ENCODE data around the gene SH2D3A. TPM values are rescaled to one million over a fixed set of nuclear protein-coding genes. Genes with fewer than 3 reads are reported as not detected.
"Not testable (repeated sequence)": the region's sequence is repeated elsewhere in the genome, so short reads cannot be mapped to it uniquely, and the experiment has no call there.

Gene SH2D3A
- polyA plus RNA-seq, 3 donors = 0.11 TPM; not detected in 2

DNA sequence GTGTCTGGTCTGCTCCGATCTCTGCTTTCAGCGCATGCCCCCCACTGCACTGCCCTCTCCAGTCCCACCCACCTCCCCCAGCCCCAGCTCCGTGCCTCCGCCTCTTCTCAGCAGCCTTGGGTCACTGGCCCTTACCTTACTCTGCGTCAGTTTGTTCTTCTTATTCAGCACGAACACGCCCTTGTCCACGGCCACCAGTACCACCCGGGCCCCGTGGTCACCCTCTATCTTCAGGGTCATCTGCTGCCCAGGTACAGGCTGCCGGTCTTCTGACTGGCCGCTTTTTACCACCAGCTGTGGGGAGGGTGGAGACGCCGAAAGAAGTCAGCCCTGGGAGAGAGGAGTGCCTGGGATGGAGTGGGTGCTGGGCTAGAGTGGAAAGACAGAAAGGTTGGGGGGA, 57.7 kb downstream of the SH2D3A start:
- intact Hi-C loops (cut with micrococcal nuclease) = loop anchor here in 1 of 2 donors (10.0 kb wide), 1 partner anchor 65 kb away; no protein-coding TSS in a partner anchor
- Histone ChIP-seq H2AFZ (ENCODE audit: insufficient read depth, low read depth, low read length, poor library complexity, severe bottlenecking) (no peak overlapping the region), H3K4me1 (ENCODE audit: control insufficient read depth in 1 of 2, insufficient read depth in 2 of 2, low read length in 2 of 2) (no peaks in the 10 kb centered on the region), H4K20me1 (ENCODE audit: insufficient read depth, low read length) (no peaks in the 10 kb centered on the region), H3K9me3 (replicated peaks in 1 of 2; ENCODE audit: control insufficient read depth in 1 of 2, insufficient read depth in 1 of 2, low read length in 2 of 2) (no peaks in the 10 kb centered on the region), H3K27ac (ENCODE audit: low read depth in 1 of 2, low read length in 2 of 2) (no peak overlapping the region), H3K79me2 (ENCODE audit: insufficient read depth, low read length) (no peaks in the 10 kb centered on the region), H3K9ac (ENCODE audit: insufficient read depth, low read length, poor library complexity, severe bottlenecking) (no peak overlapping the region), H3K27me3 (ENCODE audit: control insufficient read depth in 2 of 2, insufficient read depth in 2 of 2, low read length in 2 of 2) (peaks cover 3 to 28% of the 10 kb centered on the region in 2 donors), H3K4me2 (replicated peaks; ENCODE audit: extremely low read depth, low read length, poor library complexity, severe bottlenecking) (no peak overlapping the region), H3K4me3 (replicated peaks in 1 of 3; ENCODE audit: low read depth in 2 of 3, low read length in 3 of 3) (no peak overlapping the region), H3K36me3 (replicated peaks in 1 of 2; ENCODE audit: control insufficient read depth in 1 of 2, insufficient read depth in 2 of 2, low read length in 2 of 2) (no peaks in the 10 kb centered on the region)
- H3K4me1 Mint-ChIP-seq = peaks cover 9% of the 10 kb centered on the region
- 44% methylated on average over 12 of the region's 14 CpGs for WGBS (ENCODE audit: insufficient coverage)
- DNase-seq = no peak
- TF ChIP-seq, protein P1, sequence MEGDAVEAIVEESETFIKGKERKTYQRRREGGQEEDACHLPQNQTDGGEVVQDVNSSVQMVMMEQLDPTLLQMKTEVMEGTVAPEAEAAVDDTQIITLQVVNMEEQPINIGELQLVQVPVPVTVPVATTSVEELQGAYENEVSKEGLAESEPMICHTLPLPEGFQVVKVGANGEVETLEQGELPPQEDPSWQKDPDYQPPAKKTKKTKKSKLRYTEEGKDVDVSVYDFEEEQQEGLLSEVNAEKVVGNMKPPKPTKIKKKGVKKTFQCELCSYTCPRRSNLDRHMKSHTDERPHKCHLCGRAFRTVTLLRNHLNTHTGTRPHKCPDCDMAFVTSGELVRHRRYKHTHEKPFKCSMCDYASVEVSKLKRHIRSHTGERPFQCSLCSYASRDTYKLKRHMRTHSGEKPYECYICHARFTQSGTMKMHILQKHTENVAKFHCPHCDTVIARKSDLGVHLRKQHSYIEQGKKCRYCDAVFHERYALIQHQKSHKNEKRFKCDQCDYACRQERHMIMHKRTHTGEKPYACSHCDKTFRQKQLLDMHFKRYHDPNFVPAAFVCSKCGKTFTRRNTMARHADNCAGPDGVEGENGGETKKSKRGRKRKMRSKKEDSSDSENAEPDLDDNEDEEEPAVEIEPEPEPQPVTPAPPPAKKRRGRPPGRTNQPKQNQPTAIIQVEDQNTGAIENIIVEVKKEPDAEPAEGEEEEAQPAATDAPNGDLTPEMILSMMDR (IDR thresholded peaks at IDR 0.05) = no peak
- H3K36me3 Mint-ChIP-seq = no peaks in the 10 kb centered on the region
- H3K9me3 Mint-ChIP-seq = peaks cover 0 to 12% (median 0%) of the 10 kb centered on the region in 7 donors
- H3K27ac Mint-ChIP-seq = no peak overlapping the region
- peak overlapping the region in 1 of 2 donors; percentile 59 for H3K4me3 Mint-ChIP-seq
- peaks cover 44 to 58% (median 46%) of the 10 kb centered on the region in 3 donors for H3K27me3 Mint-ChIP-seq (ENCODE audit: low read depth in 3 of 3)

DNA sequence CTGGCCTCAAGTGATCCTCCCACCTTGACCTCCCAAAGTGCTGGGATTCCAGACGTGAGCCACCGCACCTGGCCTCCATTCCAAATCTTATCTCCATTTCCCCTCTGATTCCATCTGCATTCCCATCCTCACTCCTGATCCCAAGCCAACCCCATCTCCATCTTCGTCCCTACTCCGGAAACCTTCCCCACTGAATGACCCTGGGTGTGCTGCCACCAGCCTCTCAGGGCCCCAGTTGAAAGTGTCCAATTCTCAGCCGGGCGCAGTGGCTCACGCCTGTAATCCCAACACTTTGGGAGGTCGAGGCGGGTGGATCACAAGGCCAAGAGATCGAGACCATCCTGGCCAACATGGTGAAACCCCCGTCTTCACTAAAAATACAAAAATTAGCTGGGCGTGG, 58.3 kb downstream of the SH2D3A start:
- not testable (repeated sequence) for H4K20me1 ChIP-seq (ENCODE audit: insufficient read depth, low read length); H3K36me3 Mint-ChIP-seq; H3K27ac Mint-ChIP-seq; H2AFZ ChIP-seq (ENCODE audit: insufficient read depth, low read depth, low read length, poor library complexity, severe bottlenecking); H3K4me1 Mint-ChIP-seq; H3K27ac ChIP-seq (ENCODE audit: low read depth in 1 of 2, low read length in 2 of 2); H3K36me3 ChIP-seq (replicated peaks in 1 of 2; ENCODE audit: control insufficient read depth in 1 of 2, insufficient read depth in 2 of 2, low read length in 2 of 2); H3K4me1 ChIP-seq (ENCODE audit: control insufficient read depth in 1 of 2, insufficient read depth in 2 of 2, low read length in 2 of 2); DNase-seq; H3K9me3 ChIP-seq (replicated peaks in 1 of 2; ENCODE audit: control insufficient read depth in 1 of 2, insufficient read depth in 1 of 2, low read length in 2 of 2); H3K9ac ChIP-seq (ENCODE audit: insufficient read depth, low read length, poor library complexity, severe bottlenecking); H3K4me2 ChIP-seq (replicated peaks; ENCODE audit: extremely low read depth, low read length, poor library complexity, severe bottlenecking); H3K79me2 ChIP-seq (ENCODE audit: insufficient read depth, low read length); H3K4me3 ChIP-seq (replicated peaks in 1 of 3; ENCODE audit: low read depth in 2 of 3, low read length in 3 of 3)
- intact Hi-C loops (cut with micrococcal nuclease) = loop anchor here in 1 of 2 donors (10.0 kb wide), 1 partner anchor 64 kb away; no protein-coding TSS in a partner anchor
- Mint-ChIP-seq H3K4me3 (peak overlapping the region in 1 of 2 donors; percentile 59), H3K9me3 (peaks cover 0 to 12% (median 0%) of the 10 kb centered on the region in 7 donors), H3K27me3 (ENCODE audit: low read depth in 3 of 3) (peaks cover 43 to 56% (median 44%) of the 10 kb centered on the region in 3 donors)
- WGBS (ENCODE audit: insufficient coverage) = 94% methylated on average over 10 of the region's 12 CpGs
- H3K27me3 ChIP-seq (ENCODE audit: control insufficient read depth in 2 of 2, insufficient read depth in 2 of 2, low read length in 2 of 2) = peaks cover 3 to 28% of the 10 kb centered on the region in 2 donors

Measured in CD14-positive monocyte (primary cell).